ENCODE results near the gene TFAP2C. TPM values are rescaled to one million over a fixed set of nuclear protein-coding genes. Genes with fewer than 3 reads are reported as not detected.
"Not testable (repeated sequence)": the region's sequence is repeated elsewhere in the genome, so short reads cannot be mapped to it uniquely, and the experiment has no call there.

TFAP2C gene
- total and polyA plus RNA-seq, 4 donors: under 0.01 TPM; not detected in 3

DNA sequence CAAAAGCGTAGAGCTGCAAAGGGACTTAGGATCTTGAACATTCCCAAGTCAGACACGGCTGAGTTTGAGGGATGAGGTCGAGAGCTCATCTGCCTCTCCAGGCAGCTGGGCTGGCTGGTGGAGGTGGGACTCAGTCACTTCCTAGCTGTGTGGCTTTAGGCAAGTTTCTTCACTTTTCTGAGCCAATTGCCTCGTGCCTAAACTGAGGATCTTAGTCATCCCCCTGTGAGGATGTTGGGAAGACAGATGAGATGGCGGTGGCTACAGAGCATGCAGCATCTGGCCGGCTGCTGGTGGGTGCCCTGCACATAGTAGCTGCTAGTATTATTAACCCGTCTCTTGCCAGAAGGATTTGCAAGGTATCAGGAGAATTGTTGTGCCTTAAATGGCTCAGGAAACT, 27.5 kb downstream of the TFAP2C start:
- Histone ChIP-seq H3K36me3 (ENCODE audit: control insufficient read depth in 4 of 4, insufficient read depth in 3 of 4, low read depth in 1 of 4, low read length in 3 of 4) (no peaks in the 10 kb centered on the region), H3K9me3 (ENCODE audit: control insufficient read depth in 4 of 4, low read length in 3 of 4) (no peaks in the 10 kb centered on the region), H3K27ac (ENCODE audit: low read depth in 1 of 2, low read length in 2 of 2) (no peak overlapping the region), H3K4me1 (ENCODE audit: control insufficient read depth in 4 of 4, insufficient read depth in 4 of 4, low read length in 3 of 4) (no peaks in the 10 kb centered on the region), H3K27me3 (ENCODE audit: control insufficient read depth in 4 of 4, insufficient read depth in 4 of 4, low read length in 3 of 4) (peaks cover 0 to 2% (median 0%) of the 10 kb centered on the region in 4 donors), H3K4me3 (ENCODE audit: low read depth in 1 of 3, low read length in 3 of 3) (no peak overlapping the region), H3K9ac (ENCODE audit: low read depth in 1 of 2, low read length in 2 of 2) (no peak overlapping the region)
- TF ChIP-seq FOXA2 (IDR thresholded peaks at IDR 0.05) (no peak), RXRA (IDR thresholded peaks at IDR 0.05) (no peak), SP1 (IDR thresholded peaks at IDR 0.05) (no peak), YY1 (IDR thresholded peaks at IDR 0.05) (no peak), JUND (IDR thresholded peaks at IDR 0.05) (no peak)
- 48% methylated on average over 7 of the region's 7 CpGs for WGBS
- no peak for DNase-seq (ENCODE audit: low spot score)

GRCh38 chr20:56657879-56658278, 28.8 kb downstream of the TFAP2C start:
- TF ChIP-seq RXRA (IDR thresholded peaks at IDR 0.05): no peak
- TF ChIP-seq NR2F2 (IDR thresholded peaks at IDR 0.05): no peak
- TF ChIP-seq, protein P1, sequence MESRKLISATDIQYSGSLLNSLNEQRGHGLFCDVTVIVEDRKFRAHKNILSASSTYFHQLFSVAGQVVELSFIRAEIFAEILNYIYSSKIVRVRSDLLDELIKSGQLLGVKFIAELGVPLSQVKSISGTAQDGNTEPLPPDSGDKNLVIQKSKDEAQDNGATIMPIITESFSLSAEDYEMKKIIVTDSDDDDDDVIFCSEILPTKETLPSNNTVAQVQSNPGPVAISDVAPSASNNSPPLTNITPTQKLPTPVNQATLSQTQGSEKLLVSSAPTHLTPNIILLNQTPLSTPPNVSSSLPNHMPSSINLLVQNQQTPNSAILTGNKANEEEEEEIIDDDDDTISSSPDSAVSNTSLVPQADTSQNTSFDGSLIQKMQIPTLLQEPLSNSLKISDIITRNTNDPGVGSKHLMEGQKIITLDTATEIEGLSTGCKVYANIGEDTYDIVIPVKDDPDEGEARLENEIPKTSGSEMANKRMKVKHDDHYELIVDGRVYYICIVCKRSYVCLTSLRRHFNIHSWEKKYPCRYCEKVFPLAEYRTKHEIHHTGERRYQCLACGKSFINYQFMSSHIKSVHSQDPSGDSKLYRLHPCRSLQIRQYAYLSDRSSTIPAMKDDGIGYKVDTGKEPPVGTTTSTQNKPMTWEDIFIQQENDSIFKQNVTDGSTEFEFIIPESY (IDR thresholded peaks at IDR 0.05): no peak
- TF ChIP-seq ATF3 (IDR thresholded peaks at IDR 0.05): no peak
- no peak for TF ChIP-seq GABPA (IDR thresholded peaks at IDR 0.05 in 1 of 2, conservative IDR thresholded peaks at IDR 0.05 in 1 of 2)
- TF ChIP-seq, protein P2, sequence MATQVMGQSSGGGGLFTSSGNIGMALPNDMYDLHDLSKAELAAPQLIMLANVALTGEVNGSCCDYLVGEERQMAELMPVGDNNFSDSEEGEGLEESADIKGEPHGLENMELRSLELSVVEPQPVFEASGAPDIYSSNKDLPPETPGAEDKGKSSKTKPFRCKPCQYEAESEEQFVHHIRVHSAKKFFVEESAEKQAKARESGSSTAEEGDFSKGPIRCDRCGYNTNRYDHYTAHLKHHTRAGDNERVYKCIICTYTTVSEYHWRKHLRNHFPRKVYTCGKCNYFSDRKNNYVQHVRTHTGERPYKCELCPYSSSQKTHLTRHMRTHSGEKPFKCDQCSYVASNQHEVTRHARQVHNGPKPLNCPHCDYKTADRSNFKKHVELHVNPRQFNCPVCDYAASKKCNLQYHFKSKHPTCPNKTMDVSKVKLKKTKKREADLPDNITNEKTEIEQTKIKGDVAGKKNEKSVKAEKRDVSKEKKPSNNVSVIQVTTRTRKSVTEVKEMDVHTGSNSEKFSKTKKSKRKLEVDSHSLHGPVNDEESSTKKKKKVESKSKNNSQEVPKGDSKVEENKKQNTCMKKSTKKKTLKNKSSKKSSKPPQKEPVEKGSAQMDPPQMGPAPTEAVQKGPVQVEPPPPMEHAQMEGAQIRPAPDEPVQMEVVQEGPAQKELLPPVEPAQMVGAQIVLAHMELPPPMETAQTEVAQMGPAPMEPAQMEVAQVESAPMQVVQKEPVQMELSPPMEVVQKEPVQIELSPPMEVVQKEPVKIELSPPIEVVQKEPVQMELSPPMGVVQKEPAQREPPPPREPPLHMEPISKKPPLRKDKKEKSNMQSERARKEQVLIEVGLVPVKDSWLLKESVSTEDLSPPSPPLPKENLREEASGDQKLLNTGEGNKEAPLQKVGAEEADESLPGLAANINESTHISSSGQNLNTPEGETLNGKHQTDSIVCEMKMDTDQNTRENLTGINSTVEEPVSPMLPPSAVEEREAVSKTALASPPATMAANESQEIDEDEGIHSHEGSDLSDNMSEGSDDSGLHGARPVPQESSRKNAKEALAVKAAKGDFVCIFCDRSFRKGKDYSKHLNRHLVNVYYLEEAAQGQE (IDR thresholded peaks at IDR 0.05): no peak
- TF ChIP-seq HNF4A (conservative IDR thresholded peaks at IDR 0.05): no peak
- Histone ChIP-seq H3K27ac (ENCODE audit: low read depth in 1 of 2, low read length in 2 of 2) (no peak overlapping the region), H3K36me3 (ENCODE audit: control insufficient read depth in 4 of 4, insufficient read depth in 3 of 4, low read depth in 1 of 4, low read length in 3 of 4) (no peaks in the 10 kb centered on the region), H3K27me3 (ENCODE audit: control insufficient read depth in 4 of 4, insufficient read depth in 4 of 4, low read length in 3 of 4) (peaks cover 0 to 2% (median 0%) of the 10 kb centered on the region in 4 donors), H3K9ac (ENCODE audit: low read depth in 1 of 2, low read length in 2 of 2) (no peak overlapping the region), H3K4me1 (ENCODE audit: control insufficient read depth in 4 of 4, insufficient read depth in 4 of 4, low read length in 3 of 4) (no peaks in the 10 kb centered on the region), H3K4me3 (ENCODE audit: low read depth in 1 of 3, low read length in 3 of 3) (no peak overlapping the region), H3K9me3 (ENCODE audit: control insufficient read depth in 4 of 4, low read length in 3 of 4) (no peaks in the 10 kb centered on the region)
- DNase-seq (ENCODE audit: low spot score): no peak
- 75% methylated on average over 9 of the region's 9 CpGs for WGBS

- not testable (repeated sequence) for H3K9me3 ChIP-seq (ENCODE audit: control insufficient read depth in 4 of 4, low read length in 3 of 4); H3K4me1 ChIP-seq (ENCODE audit: control insufficient read depth in 4 of 4, insufficient read depth in 4 of 4, low read length in 3 of 4); H3K27me3 ChIP-seq (ENCODE audit: control insufficient read depth in 4 of 4, insufficient read depth in 4 of 4, low read length in 3 of 4); H3K36me3 ChIP-seq (ENCODE audit: control insufficient read depth in 4 of 4, insufficient read depth in 3 of 4, low read depth in 1 of 4, low read length in 3 of 4); H3K9ac ChIP-seq (ENCODE audit: low read depth in 1 of 2, low read length in 2 of 2); H3K4me3 ChIP-seq (ENCODE audit: low read depth in 1 of 3, low read length in 3 of 3); DNase-seq (ENCODE audit: low spot score); H3K27ac ChIP-seq (ENCODE audit: low read depth in 1 of 2, low read length in 2 of 2)
- 85% methylated on average over 8 of the region's 8 CpGs for WGBS
Observed at GRCh38 chr20:56658341-56658947, 29.3 kb downstream of the TFAP2C start.
